Type B pancreatic cell (in vitro differentiated cells): Measurements from ENCODE around the gene COMMD2. TPM values are rescaled to one million over a fixed set of nuclear protein-coding genes. Genes with fewer than 3 reads are reported as not detected.

Experiments used
- DNase-seq: peaks from one replicate; pipeline ENCODE4 v3.0.0; 2021; ENCODE audit warnings: mixed read lengths; ENCODE audit not compliant: unreplicated experiment; ENCODE audit errors: extremely low spot score
- H3K27ac Mint-ChIP-seq: 2 replicates; pipeline ENCODE4 v1.8.0; 2021; ENCODE audit warnings: mild to moderate bottlenecking, mixed read lengths
- H3K27me3 Mint-ChIP-seq: 2 replicates; pipeline ENCODE4 v1.8.0; 2021; ENCODE audit warnings: mixed read lengths
- H3K36me3 Mint-ChIP-seq: 2 replicates; pipeline ENCODE4 v1.8.0; 2021; ENCODE audit warnings: mixed read lengths
- H3K4me1 Mint-ChIP-seq: one replicate; pipeline ENCODE4 v1.8.0; 2021; ENCODE audit warnings: mixed read lengths; ENCODE audit not compliant: unreplicated experiment
- H3K4me3 Mint-ChIP-seq: 2 replicates; pipeline ENCODE4 v1.8.0; 2021; ENCODE audit warnings: mild to moderate bottlenecking, mixed read lengths
- H3K9me3 Mint-ChIP-seq: 2 replicates; pipeline ENCODE4 v1.8.0; 2021; ENCODE audit warnings: mixed read lengths
- CTCF ChIP-seq: fragments of 200-600 bp; sonication (generic); conservative IDR thresholded peaks from 2 replicates; pipeline ENCODE4 v1.5.0; 2021; ENCODE audit warnings: antibody characterized with exemption, mild to moderate bottlenecking
- total RNA-seq: library from RNA; stranded (reverse); gene quantifications from 2 replicates; pipeline ENCODE4 v1.2.1, GENCODE V29; 2021; ENCODE audit warnings: low replicate concordance

The COMMD2 gene
- total RNA-seq, 1 donor from 2014 or later = 55.7 TPM

- no peaks in the 10 kb centered on the region for H3K27me3 Mint-ChIP-seq
- H3K9me3 Mint-ChIP-seq = no peaks in the 10 kb centered on the region
- peaks cover 7% of the 10 kb centered on the region for H3K4me1 Mint-ChIP-seq
- H3K36me3 Mint-ChIP-seq = peaks cover 8% of the 10 kb centered on the region
- peak overlapping the region; percentile 79 for H3K27ac Mint-ChIP-seq
- H3K4me3 Mint-ChIP-seq = no peak overlapping the region
- no peak for DNase-seq
- TF ChIP-seq CTCF = no peak
These were observed 15.9 kb downstream of the COMMD2 start for GRCh38 chr3:149736175-149736952.

- no peak for DNase-seq
These were observed 20.1 kb downstream of the COMMD2 start for GRCh38 chr3:149732234-149732633.

GRCh38 chr3:149727656-149728055, 24.6 kb downstream of the COMMD2 start:
- no peaks in the 10 kb centered on the region for H3K36me3 Mint-ChIP-seq
- H3K27me3 Mint-ChIP-seq = no peaks in the 10 kb centered on the region
- H3K4me1 Mint-ChIP-seq = no peaks in the 10 kb centered on the region

More at GRCh38 chr3:149732234-149732633, 20.1 kb downstream of the COMMD2 start:
- Mint-ChIP-seq H3K4me1 (peaks cover 7% of the 10 kb centered on the region), H3K9me3 (no peaks in the 10 kb centered on the region), H3K27ac (no peak overlapping the region), H3K4me3 (no peak overlapping the region), H3K36me3 (no peaks in the 10 kb centered on the region), H3K27me3 (no peaks in the 10 kb centered on the region)
- TF ChIP-seq CTCF = no peak

GRCh38 chr3:149726716-149727407, 25.4 kb downstream of the COMMD2 start:
- no peaks in the 10 kb centered on the region for H3K27me3 Mint-ChIP-seq
- no peak for TF ChIP-seq CTCF
- no peaks in the 10 kb centered on the region for H3K36me3 Mint-ChIP-seq
- H3K4me3 Mint-ChIP-seq = no peak overlapping the region
- no peak for DNase-seq
- H3K9me3 Mint-ChIP-seq = peaks cover 4% of the 10 kb centered on the region
- H3K4me1 Mint-ChIP-seq = no peaks in the 10 kb centered on the region
- H3K27ac Mint-ChIP-seq = no peak overlapping the region

More at GRCh38 chr3:149727656-149728055, 24.6 kb downstream of the COMMD2 start:
- H3K27ac Mint-ChIP-seq = no peak overlapping the region
- peaks cover 1% of the 10 kb centered on the region for H3K9me3 Mint-ChIP-seq
- DNase-seq = no peak
- TF ChIP-seq CTCF = no peak
- no peak overlapping the region for H3K4me3 Mint-ChIP-seq

GRCh38 chr3:149723781-149724180, 28.5 kb downstream of the COMMD2 start:
- no peak for TF ChIP-seq CTCF
- H3K9me3 Mint-ChIP-seq = peaks cover 8% of the 10 kb centered on the region
- no peaks in the 10 kb centered on the region for H3K4me1 Mint-ChIP-seq
- H3K4me3 Mint-ChIP-seq = no peak overlapping the region
- no peaks in the 10 kb centered on the region for H3K27me3 Mint-ChIP-seq
- no peak overlapping the region for H3K27ac Mint-ChIP-seq
- no peak for DNase-seq
- no peaks in the 10 kb centered on the region for H3K36me3 Mint-ChIP-seq
